ENCODE results near the gene ADK. TPM values are rescaled to one million over a fixed set of nuclear protein-coding genes. Genes with fewer than 3 reads are reported as not detected.
"Not testable (repeated sequence)": the region's sequence is repeated elsewhere in the genome, so short reads cannot be mapped to it uniquely, and the experiment has no call there.

ADK gene
- total and polyA plus RNA-seq, 4 experiments from 2014 or later = 33.7 to 66.6 (median 51.0) TPM

DNA sequence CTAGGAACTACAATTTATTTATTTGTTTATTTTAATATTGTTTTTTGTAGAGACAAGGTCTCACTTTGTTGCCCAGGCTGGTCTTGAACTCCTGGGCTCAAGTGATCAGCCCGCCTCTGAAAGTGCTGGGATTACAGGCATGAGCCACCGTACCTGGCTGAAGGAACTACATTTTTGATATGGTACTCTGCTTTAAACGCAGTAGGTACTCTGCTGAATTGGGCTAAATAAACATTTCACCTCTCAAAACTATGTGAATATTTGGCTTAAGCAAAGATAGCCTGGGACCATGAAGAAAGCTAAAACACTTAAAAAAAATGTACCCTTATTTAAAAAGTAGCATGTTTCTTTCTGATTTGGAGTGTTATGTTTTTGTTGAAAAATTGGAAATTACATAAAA is 138.2 kb downstream of the ADK start:
- Mint-ChIP-seq H3K27ac (peak overlapping the region in 2 of 7 donors; percentile 29 to 60), H3K36me3 (peaks cover 0 to 9% of the 10 kb centered on the region in 2 donors), H3K4me3 (no peak overlapping the region), H3K27me3 (no peaks in the 10 kb centered on the region), H3K9me3 (peaks cover 0 to 6% (median 4%) of the 10 kb centered on the region in 8 donors), H3K4me1 (peaks cover 0 to 16% (median 8%) of the 10 kb centered on the region in 4 donors)
- Histone ChIP-seq H3K4me1 (ENCODE audit: insufficient read depth, low read length) (no peaks in the 10 kb centered on the region), H3K4me3 (ENCODE audit: low read length in 2 of 2) (no peak overlapping the region), H3K27ac (ENCODE audit: low read depth, low read length) (no peak overlapping the region), H3K27me3 (ENCODE audit: insufficient read depth, low read length) (no peaks in the 10 kb centered on the region), H3K9me3 (ENCODE audit: control insufficient read depth in 1 of 2, low read length in 2 of 2) (no peaks in the 10 kb centered on the region), H3K36me3 (ENCODE audit: insufficient read depth, low read length) (no peaks in the 10 kb centered on the region)
- POLR2A ChIA-PET (ENCODE audit: partially characterized antibody) = no interaction called here
- CTCF ChIA-PET (ENCODE audit: partially characterized antibody) = no interaction called here
- no peak for DNase-seq
- intact Hi-C loops (cut with micrococcal nuclease) = no loop called here

DNA sequence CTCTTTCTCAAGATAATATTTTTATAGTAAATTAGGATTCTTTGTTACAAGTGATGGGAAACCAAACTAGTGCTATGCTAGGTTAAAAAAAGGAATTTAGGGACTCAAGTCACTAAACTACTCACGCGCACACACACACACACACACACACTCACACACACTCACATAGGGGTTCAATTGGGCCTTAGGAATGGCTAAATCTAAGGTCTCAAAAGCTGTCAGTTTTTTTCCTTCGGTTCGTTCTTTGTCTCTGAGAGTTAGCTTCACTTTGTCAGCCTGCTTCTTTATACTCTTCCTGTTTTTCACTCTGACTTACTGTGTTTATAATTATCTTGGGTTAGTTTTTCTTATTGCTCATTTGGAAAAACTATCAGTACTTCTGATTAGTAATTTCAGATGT is 138.9 kb downstream of the ADK start:
- Histone ChIP-seq H3K4me1 (ENCODE audit: insufficient read depth, low read length) (no peaks in the 10 kb centered on the region), H3K27me3 (ENCODE audit: insufficient read depth, low read length) (no peaks in the 10 kb centered on the region), H3K9me3 (ENCODE audit: control insufficient read depth in 1 of 2, low read length in 2 of 2) (no peaks in the 10 kb centered on the region), H3K27ac (ENCODE audit: low read depth, low read length) (no peak overlapping the region), H3K36me3 (ENCODE audit: insufficient read depth, low read length) (no peaks in the 10 kb centered on the region), H3K4me3 (ENCODE audit: low read length in 2 of 2) (no peak overlapping the region)
- ChIA-PET CTCF (ENCODE audit: partially characterized antibody) (no interaction called here), POLR2A (ENCODE audit: partially characterized antibody) (no interaction called here)
- no peak for DNase-seq
- Mint-ChIP-seq H3K4me3 (peak overlapping the region in 1 of 8 donors; percentile 1), H3K27me3 (no peaks in the 10 kb centered on the region), H3K4me1 (peaks cover 0 to 16% (median 7%) of the 10 kb centered on the region in 4 donors), H3K27ac (peak overlapping the region in 5 of 7 donors; percentile 19 to 80 (median 56)), H3K36me3 (peaks cover 0 to 3% of the 10 kb centered on the region in 2 donors), H3K9me3 (peaks cover 0 to 3% (median 0%) of the 10 kb centered on the region in 8 donors)
- intact Hi-C loops (cut with micrococcal nuclease) = no loop called here

DNA sequence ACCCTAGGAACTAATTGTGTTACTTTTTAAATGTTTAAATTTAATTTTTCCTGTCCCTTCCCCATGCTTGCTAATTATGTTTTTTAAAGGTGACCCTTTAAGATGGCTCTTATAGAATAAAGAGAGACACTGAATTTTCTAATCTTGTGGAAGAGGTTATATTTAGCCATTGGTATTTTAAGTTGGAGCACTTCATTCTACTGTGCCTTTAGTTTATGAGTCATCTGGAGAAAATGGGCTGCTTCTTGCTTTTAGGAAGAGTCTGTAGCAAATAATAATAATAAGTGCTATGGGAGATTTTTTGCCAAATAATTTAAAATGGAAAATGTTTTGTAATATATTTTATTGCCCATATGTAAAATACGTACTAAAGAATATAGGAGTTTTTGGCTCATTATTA is 139.7 kb downstream of the ADK start:
- Histone ChIP-seq H3K27ac (ENCODE audit: low read depth, low read length) (no peak overlapping the region), H3K4me3 (ENCODE audit: low read length in 2 of 2) (no peak overlapping the region), H3K4me1 (ENCODE audit: insufficient read depth, low read length) (no peaks in the 10 kb centered on the region), H3K36me3 (ENCODE audit: insufficient read depth, low read length) (no peaks in the 10 kb centered on the region), H3K9me3 (ENCODE audit: control insufficient read depth in 1 of 2, low read length in 2 of 2) (no peaks in the 10 kb centered on the region), H3K27me3 (ENCODE audit: insufficient read depth, low read length) (no peaks in the 10 kb centered on the region)
- Mint-ChIP-seq H3K9me3 (no peaks in the 10 kb centered on the region), H3K27me3 (no peaks in the 10 kb centered on the region), H3K4me3 (no peak overlapping the region), H3K27ac (no peak overlapping the region), H3K36me3 (peaks cover 2 to 4% of the 10 kb centered on the region in 2 donors), H3K4me1 (peaks cover 0 to 16% (median 8%) of the 10 kb centered on the region in 4 donors)
- DNase-seq = no peak
- CTCF ChIA-PET (ENCODE audit: partially characterized antibody) = no interaction called here
- POLR2A ChIA-PET (ENCODE audit: partially characterized antibody) = no interaction called here
- intact Hi-C loops (cut with micrococcal nuclease) = no loop called here

DNA sequence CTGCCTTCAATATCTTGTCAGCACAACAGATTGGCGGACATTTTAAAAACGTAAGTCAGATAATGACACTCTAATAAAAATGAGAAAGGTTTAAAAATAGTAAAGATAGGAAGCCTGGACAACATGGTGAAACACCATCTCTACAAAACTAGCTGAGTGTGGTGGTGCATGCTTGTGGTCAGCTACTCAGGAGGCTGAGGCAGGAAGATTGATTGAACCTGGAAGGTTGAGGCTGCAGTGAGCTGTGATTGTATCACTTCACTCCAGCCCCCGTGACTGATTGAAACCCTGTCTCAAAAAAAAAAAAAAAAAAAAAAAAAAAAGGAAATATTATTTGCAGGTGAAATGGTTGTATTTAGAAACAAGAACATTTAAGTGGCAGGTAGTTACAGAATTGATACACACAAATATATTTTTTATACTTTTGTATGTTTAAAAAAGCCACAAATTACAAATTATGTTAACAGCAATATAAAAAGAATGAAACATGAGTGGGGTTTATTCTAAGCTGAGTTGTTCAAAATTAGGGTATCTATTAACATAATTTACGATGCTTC is 141.9 kb downstream of the ADK start:
- Histone ChIP-seq H3K4me1 (ENCODE audit: insufficient read depth, low read length) (no peaks in the 10 kb centered on the region), H3K9me3 (ENCODE audit: control insufficient read depth in 1 of 2, low read length in 2 of 2) (no peaks in the 10 kb centered on the region), H3K36me3 (ENCODE audit: insufficient read depth, low read length) (no peaks in the 10 kb centered on the region), H3K27me3 (ENCODE audit: insufficient read depth, low read length) (no peaks in the 10 kb centered on the region), H3K4me3 (ENCODE audit: low read length in 2 of 2) (no peak overlapping the region), H3K27ac (ENCODE audit: low read depth, low read length) (no peak overlapping the region)
- peaks cover 0 to 16% (median 8%) of the 10 kb centered on the region in 4 donors for H3K4me1 Mint-ChIP-seq
- H3K36me3 Mint-ChIP-seq = peaks cover 2 to 5% of the 10 kb centered on the region in 2 donors
- CTCF ChIA-PET (ENCODE audit: partially characterized antibody) = no interaction called here
- intact Hi-C loops (cut with micrococcal nuclease) = no loop called here
- H3K4me3 Mint-ChIP-seq = no peak overlapping the region
- peak overlapping the region in 1 of 7 donors; percentile 32 for H3K27ac Mint-ChIP-seq
- H3K9me3 Mint-ChIP-seq = no peaks in the 10 kb centered on the region
- no peaks in the 10 kb centered on the region for H3K27me3 Mint-ChIP-seq
- POLR2A ChIA-PET (ENCODE audit: partially characterized antibody) = no interaction called here
- no peak for DNase-seq

DNA sequence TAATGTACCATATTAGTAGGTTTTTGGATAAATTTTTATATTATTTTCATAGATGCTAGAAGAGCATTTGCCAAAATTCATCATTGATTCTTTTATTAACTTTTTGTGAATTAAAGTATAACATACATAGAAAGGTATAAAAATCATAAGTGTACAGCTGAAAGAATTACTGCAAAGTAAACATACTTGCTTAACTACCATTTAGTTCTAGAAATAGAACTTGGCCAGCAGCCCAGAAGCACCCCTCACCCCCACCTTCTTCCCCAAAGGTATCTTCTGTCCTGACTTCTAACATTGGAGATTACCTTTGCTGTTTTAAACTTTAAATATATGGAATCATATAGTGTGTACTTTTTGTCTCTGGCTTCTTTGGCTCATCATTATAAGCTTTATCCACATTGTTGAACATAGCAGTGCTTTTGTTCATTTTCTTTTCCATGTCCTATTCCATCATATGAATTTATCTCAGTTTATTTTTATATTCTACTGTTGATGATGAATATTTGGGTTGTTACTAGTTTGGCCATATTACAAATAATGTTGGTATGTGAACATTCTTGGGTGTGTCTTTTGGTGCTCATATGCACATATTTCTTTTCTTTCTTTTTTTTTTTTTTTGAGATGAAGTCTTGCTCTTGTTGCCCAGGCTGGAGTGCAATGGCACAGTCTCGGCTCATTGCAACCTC is 142.8 kb downstream of the ADK start:
- H3K4me3 ChIP-seq (ENCODE audit: low read length in 2 of 2) = no peak overlapping the region
- H3K4me1 ChIP-seq (ENCODE audit: insufficient read depth, low read length) = no peaks in the 10 kb centered on the region
- peaks cover 2 to 5% of the 10 kb centered on the region in 2 donors for H3K36me3 Mint-ChIP-seq
- intact Hi-C loops (cut with micrococcal nuclease) = no loop called here
- no peak overlapping the region for H3K4me3 Mint-ChIP-seq
- H3K36me3 ChIP-seq (ENCODE audit: insufficient read depth, low read length) = no peaks in the 10 kb centered on the region
- peaks cover 0 to 16% (median 8%) of the 10 kb centered on the region in 4 donors for H3K4me1 Mint-ChIP-seq
- POLR2A ChIA-PET (ENCODE audit: partially characterized antibody) = interaction anchor here (0.5 kb wide), 1 partner anchor 10 kb away, joined by 3 read pairs; no protein-coding TSS in a partner anchor
- H3K27ac Mint-ChIP-seq = no peak overlapping the region
- no peaks in the 10 kb centered on the region for H3K9me3 Mint-ChIP-seq
- no peak for DNase-seq
- no peaks in the 10 kb centered on the region for H3K9me3 ChIP-seq (ENCODE audit: control insufficient read depth in 1 of 2, low read length in 2 of 2)
- no peaks in the 10 kb centered on the region for H3K27me3 ChIP-seq (ENCODE audit: insufficient read depth, low read length)
- CTCF ChIA-PET (ENCODE audit: partially characterized antibody) = no interaction called here
- H3K27me3 Mint-ChIP-seq = no peaks in the 10 kb centered on the region
- H3K27ac ChIP-seq (ENCODE audit: low read depth, low read length) = no peak overlapping the region

DNA sequence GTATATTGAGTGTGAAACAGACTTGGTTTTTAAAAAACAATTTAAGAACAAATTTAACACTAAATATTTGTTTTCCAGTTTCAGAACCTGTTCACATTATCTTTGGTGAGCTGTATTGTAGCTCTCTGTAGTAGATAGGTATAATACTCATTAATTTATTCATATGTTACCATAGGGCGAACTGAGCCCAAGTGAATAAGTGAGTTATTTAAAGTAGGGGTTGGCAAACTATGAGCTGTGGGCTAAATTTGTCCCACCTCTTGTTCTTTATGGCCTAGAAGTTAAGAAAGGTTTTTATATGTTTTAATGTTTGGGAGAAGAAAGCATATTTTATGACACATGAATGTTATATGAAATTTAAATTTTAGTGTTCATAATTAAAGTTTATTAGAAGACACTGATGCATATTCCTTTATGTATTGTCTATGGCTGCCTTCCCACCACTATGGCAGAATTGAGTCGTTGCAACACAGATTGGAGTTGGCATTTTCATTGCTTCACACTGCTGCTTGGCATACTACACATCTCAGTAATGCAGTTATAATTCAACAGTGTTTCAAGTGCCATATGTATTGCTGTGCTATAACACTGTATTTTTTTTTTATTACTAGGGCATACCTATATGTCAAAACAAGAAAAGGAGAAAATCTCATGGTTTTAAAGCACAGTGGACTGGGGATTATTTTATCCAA is 146.5 kb downstream of the ADK start:
- peaks cover 2 to 5% of the 10 kb centered on the region in 2 donors for H3K36me3 Mint-ChIP-seq
- no peaks in the 10 kb centered on the region for H3K9me3 Mint-ChIP-seq
- H3K9me3 ChIP-seq (ENCODE audit: control insufficient read depth in 1 of 2, low read length in 2 of 2) = no peaks in the 10 kb centered on the region
- H3K27ac Mint-ChIP-seq = no peak overlapping the region
- no peak overlapping the region for H3K27ac ChIP-seq (ENCODE audit: low read depth, low read length)
- no peaks in the 10 kb centered on the region for H3K27me3 ChIP-seq (ENCODE audit: insufficient read depth, low read length)
- no peak overlapping the region for H3K4me3 Mint-ChIP-seq
- no peak overlapping the region for H3K4me3 ChIP-seq (ENCODE audit: low read length in 2 of 2)
- ChIA-PET POLR2A (ENCODE audit: partially characterized antibody) (interaction anchor here (0.7 kb wide), 1 partner anchor 10 kb away, joined by 3 read pairs; no protein-coding TSS in a partner anchor), CTCF (ENCODE audit: partially characterized antibody) (no interaction called here)
- no peaks in the 10 kb centered on the region for H3K36me3 ChIP-seq (ENCODE audit: insufficient read depth, low read length)
- intact Hi-C loops (cut with micrococcal nuclease) = no loop called here
- peaks cover 6 to 11% (median 8%) of the 10 kb centered on the region in 4 donors for H3K4me1 Mint-ChIP-seq
- DNase-seq = no peak
- H3K27me3 Mint-ChIP-seq = no peaks in the 10 kb centered on the region
- no peaks in the 10 kb centered on the region for H3K4me1 ChIP-seq (ENCODE audit: insufficient read depth, low read length)

DNA sequence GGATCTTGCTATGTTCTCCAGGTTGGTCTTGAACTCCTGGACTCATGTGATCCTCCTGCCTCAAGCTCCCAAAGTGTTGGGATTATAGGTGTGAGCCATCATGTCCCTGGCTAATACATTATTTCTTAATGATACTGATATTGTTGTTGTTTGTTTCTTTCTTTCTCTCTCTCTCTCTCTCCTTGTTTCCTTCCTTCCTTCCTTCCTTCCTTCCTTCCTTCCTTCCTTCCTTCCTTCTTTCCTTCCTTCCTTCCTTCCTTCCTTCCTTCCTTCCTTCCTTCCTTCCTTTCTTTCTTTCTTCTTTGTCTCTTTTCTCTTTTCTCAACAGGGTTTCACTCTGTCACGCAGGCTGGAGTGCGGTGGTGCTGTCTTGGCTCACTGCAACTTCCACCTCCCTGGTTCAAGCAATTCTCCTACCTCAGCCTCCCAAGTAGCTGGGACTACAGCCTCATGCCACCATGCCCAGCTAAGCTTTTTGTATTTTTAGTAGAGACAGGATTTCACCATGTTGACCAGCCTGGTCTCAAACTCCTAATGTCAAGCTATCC is 149.1 kb downstream of the ADK start:
- H3K27me3 Mint-ChIP-seq; H3K27me3 ChIP-seq (ENCODE audit: insufficient read depth, low read length); CTCF ChIA-PET (ENCODE audit: partially characterized antibody); H3K36me3 ChIP-seq (ENCODE audit: insufficient read depth, low read length); H3K4me3 ChIP-seq (ENCODE audit: low read length in 2 of 2); H3K4me1 Mint-ChIP-seq; H3K4me1 ChIP-seq (ENCODE audit: insufficient read depth, low read length); H3K27ac ChIP-seq (ENCODE audit: low read depth, low read length); intact Hi-C loops (cut with micrococcal nuclease); H3K4me3 Mint-ChIP-seq; H3K9me3 Mint-ChIP-seq; H3K9me3 ChIP-seq (ENCODE audit: control insufficient read depth in 1 of 2, low read length in 2 of 2); H3K36me3 Mint-ChIP-seq; POLR2A ChIA-PET (ENCODE audit: partially characterized antibody); DNase-seq: not testable (repeated sequence)
- H3K27ac Mint-ChIP-seq = peak overlapping the region in 1 of 7 donors; percentile 68

All from CD4-positive, alpha-beta memory T cell (primary cell).